ENCODE results near the gene TXNRD1. TPM values are rescaled to one million over a fixed set of nuclear protein-coding genes. Genes with fewer than 3 reads are reported as not detected.

The TXNRD1 gene
- total RNA-seq, 2 donors from 2014 or later, result 83.4 to 144 TPM

DNA sequence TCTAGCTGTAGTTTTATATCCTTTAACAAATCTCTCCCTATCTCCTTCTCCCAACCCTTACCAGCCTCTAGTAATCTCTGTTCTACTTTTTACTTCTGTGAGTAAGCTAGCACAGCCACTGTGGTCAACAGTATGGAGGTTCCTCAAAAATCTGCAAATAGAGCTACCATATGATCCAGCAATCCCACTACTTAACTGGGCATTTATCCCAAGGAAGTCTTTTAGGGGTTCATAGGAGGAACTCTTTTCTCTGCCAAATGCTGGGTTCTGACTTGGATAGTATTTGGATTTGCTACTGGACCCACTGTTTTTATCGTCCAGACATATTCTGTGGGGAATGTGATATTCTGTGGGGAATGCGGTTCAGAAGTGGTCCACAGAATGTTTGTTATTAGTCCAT is 129.1 kb downstream of the TXNRD1 start:
- Mint-ChIP-seq H3K4me3 (no peak overlapping the region), H3K9me3 (no peaks in the 10 kb centered on the region), H3K36me3 (ENCODE audit: low read depth) (peaks cover 57% of the 10 kb centered on the region), H3K27ac (no peak overlapping the region), H3K4me1 (peaks cover 23% of the 10 kb centered on the region), H3K27me3 (ENCODE audit: insufficient read depth) (no peaks in the 10 kb centered on the region)
- Histone ChIP-seq H3K4me1 (ENCODE audit: control insufficient read depth, insufficient read depth, low read length) (peaks cover 3% of the 10 kb centered on the region), H3K9me3 (ENCODE audit: control insufficient read depth, low read length) (no peaks in the 10 kb centered on the region), H3K27ac (ENCODE audit: low read depth, low read length) (no peak overlapping the region), H3K9ac (ENCODE audit: extremely low read depth, low read length, poor library complexity, severe bottlenecking) (no peak overlapping the region), H3K36me3 (ENCODE audit: control insufficient read depth, insufficient read depth, low read length) (peaks cover 71% of the 10 kb centered on the region), H3K4me3 (ENCODE audit: low read length) (no peak overlapping the region), H3K27me3 (ENCODE audit: control insufficient read depth, insufficient read depth, low read length, poor library complexity, severe bottlenecking) (no peaks in the 10 kb centered on the region)
- WGBS, 2 experiments (ENCODE audit: insufficient coverage in 1 of 2, insufficient read length in 1 of 2), result 94 to 100% methylated on average over 2 of the region's 2 CpGs
- DNase-seq, result no peak
- TF ChIP-seq CTCF (conservative IDR thresholded peaks at IDR 0.05), result no peak

GRCh38 chr12:104345234-104346066 is 129.9 kb downstream of the TXNRD1 start:
- no peaks in the 10 kb centered on the region for H3K27me3 ChIP-seq (ENCODE audit: control insufficient read depth, insufficient read depth, low read length, poor library complexity, severe bottlenecking)
- WGBS, 2 experiments (ENCODE audit: insufficient coverage in 1 of 2, insufficient read length in 1 of 2), result 96% methylated on average over 5 to 6 of the region's 7 CpGs
- Mint-ChIP-seq H3K9me3 (no peaks in the 10 kb centered on the region), H3K27me3 (ENCODE audit: insufficient read depth) (no peaks in the 10 kb centered on the region), H3K27ac (no peak overlapping the region), H3K4me3 (no peak overlapping the region), H3K36me3 (ENCODE audit: low read depth) (peaks cover 52% of the 10 kb centered on the region), H3K4me1 (peaks cover 20% of the 10 kb centered on the region)
- no peak overlapping the region for H3K9ac ChIP-seq (ENCODE audit: extremely low read depth, low read length, poor library complexity, severe bottlenecking)
- no peak overlapping the region for H3K27ac ChIP-seq (ENCODE audit: low read depth, low read length)
- no peak overlapping the region for H3K4me3 ChIP-seq (ENCODE audit: low read length)
- peaks cover 70% of the 10 kb centered on the region for H3K36me3 ChIP-seq (ENCODE audit: control insufficient read depth, insufficient read depth, low read length)
- peaks cover 3% of the 10 kb centered on the region for H3K4me1 ChIP-seq (ENCODE audit: control insufficient read depth, insufficient read depth, low read length)
- peak; percentile 60 for DNase-seq
- TF ChIP-seq CTCF (conservative IDR thresholded peaks at IDR 0.05), result no peak
- H3K9me3 ChIP-seq (ENCODE audit: control insufficient read depth, low read length), result no peaks in the 10 kb centered on the region

DNA sequence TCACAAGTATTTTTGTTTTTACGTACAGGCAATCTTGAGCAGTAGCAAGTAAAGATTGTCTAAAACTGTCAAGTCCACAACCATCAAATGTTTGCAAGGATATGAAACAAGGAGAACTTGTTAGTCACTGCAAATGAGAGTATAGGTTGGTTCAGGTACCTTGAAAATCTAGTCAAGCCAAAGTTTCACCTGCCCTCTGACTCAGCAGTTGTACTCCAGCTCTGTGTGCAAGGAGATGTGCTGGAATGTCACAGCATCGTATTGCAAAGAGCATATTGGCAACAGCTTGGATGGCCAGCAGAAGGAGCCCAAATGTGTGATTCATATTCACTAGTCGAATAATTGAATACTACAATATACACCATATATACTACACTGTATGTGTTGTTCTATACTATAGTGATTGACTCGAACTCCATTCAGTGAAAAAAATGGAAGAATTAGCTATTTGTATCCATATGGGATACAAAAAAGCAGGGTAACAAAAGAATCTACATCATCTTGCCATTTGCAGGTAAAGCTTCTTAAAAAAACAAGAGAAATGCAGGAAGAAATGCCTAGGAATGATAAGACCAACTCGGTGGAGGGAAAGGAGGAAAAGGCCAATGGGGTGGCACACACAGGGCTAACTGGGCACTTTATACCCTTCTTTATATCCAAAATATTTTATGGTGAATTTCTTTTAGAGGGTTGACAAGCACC is 131.9 kb downstream of the TXNRD1 start:
- WGBS, 2 experiments (ENCODE audit: insufficient coverage in 1 of 2, insufficient read length in 1 of 2), result 91 to 94% methylated on average over 3 to 4 of the region's 5 CpGs
- no peaks in the 10 kb centered on the region for H3K9me3 ChIP-seq (ENCODE audit: control insufficient read depth, low read length)
- Mint-ChIP-seq H3K4me3 (no peak overlapping the region), H3K36me3 (ENCODE audit: low read depth) (peaks cover 39% of the 10 kb centered on the region), H3K27me3 (ENCODE audit: insufficient read depth) (no peaks in the 10 kb centered on the region), H3K9me3 (no peaks in the 10 kb centered on the region), H3K27ac (peak overlapping the region; percentile 17), H3K4me1 (peaks cover 9% of the 10 kb centered on the region)
- H3K36me3 ChIP-seq (ENCODE audit: control insufficient read depth, insufficient read depth, low read length), result peaks cover 64% of the 10 kb centered on the region
- H3K27me3 ChIP-seq (ENCODE audit: control insufficient read depth, insufficient read depth, low read length, poor library complexity, severe bottlenecking), result no peaks in the 10 kb centered on the region
- no peak overlapping the region for H3K27ac ChIP-seq (ENCODE audit: low read depth, low read length)
- DNase-seq, result peak; percentile 38
- no peak overlapping the region for H3K4me3 ChIP-seq (ENCODE audit: low read length)
- H3K4me1 ChIP-seq (ENCODE audit: control insufficient read depth, insufficient read depth, low read length), result no peaks in the 10 kb centered on the region
- H3K9ac ChIP-seq (ENCODE audit: extremely low read depth, low read length, poor library complexity, severe bottlenecking), result no peak overlapping the region
- TF ChIP-seq CTCF (conservative IDR thresholded peaks at IDR 0.05), result no peak
